ENCODE data around the gene HAUS8. TPM values are rescaled to one million over a fixed set of nuclear protein-coding genes. Genes with fewer than 3 reads are reported as not detected.
"Not testable (repeated sequence)": the region's sequence is repeated elsewhere in the genome, so short reads cannot be mapped to it uniquely, and the experiment has no call there.

The HAUS8 gene
- polyA plus RNA-seq, 1 donor, result 9.4 TPM

DNA sequence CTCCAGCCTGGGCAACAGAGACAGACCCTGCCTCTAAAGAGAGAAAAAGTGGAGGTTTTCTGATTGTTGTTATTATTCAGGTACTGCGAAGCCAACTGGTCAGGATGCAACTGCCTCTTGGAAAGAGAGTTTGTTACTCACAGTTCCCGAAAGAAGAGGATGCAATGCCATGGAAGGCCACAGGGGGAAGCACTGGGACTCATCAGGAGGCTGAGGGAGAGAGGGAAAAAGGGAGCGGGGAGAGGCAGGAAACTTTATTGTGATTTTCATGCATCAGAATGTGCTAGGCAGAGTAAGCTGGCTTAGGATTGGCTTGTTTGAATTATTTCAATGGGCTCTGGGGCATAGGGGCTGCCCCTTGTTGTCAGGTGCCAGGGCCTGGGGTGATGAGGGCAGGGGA lies 27.9 kb upstream of the HAUS8 start:
- DNase-seq, result no peak
- Histone ChIP-seq H3K4me1 (ENCODE audit: control insufficient read depth, insufficient read depth, low read length) (peaks cover 4% of the 10 kb centered on the region), H3K4me3 (ENCODE audit: low read length) (no peak overlapping the region), H3K9me3 (ENCODE audit: control insufficient read depth, low read depth, low read length) (peaks cover 11% of the 10 kb centered on the region), H3K36me3 (ENCODE audit: control insufficient read depth, insufficient read depth, low read length) (peaks cover 35% of the 10 kb centered on the region), H3K27ac (ENCODE audit: low read length) (no peak overlapping the region), H3K27me3 (ENCODE audit: control insufficient read depth, insufficient read depth, low read length) (no peaks in the 10 kb centered on the region)
- no CpG with 5 or more reads among the region's 3 CpGs for WGBS (ENCODE audit: insufficient coverage, low lambda C conversion rate)

- Histone ChIP-seq H3K9me3 (ENCODE audit: control insufficient read depth, low read depth, low read length) (peaks cover 11% of the 10 kb centered on the region), H3K36me3 (ENCODE audit: control insufficient read depth, insufficient read depth, low read length) (peaks cover 35% of the 10 kb centered on the region), H3K4me3 (ENCODE audit: low read length) (no peak overlapping the region), H3K27me3 (ENCODE audit: control insufficient read depth, insufficient read depth, low read length) (no peaks in the 10 kb centered on the region), H3K27ac (ENCODE audit: low read length) (no peak overlapping the region), H3K4me1 (ENCODE audit: control insufficient read depth, insufficient read depth, low read length) (no peaks in the 10 kb centered on the region)
- 100% methylated on average over 2 of the region's 59 CpGs for WGBS (ENCODE audit: insufficient coverage, low lambda C conversion rate)
- no peak for DNase-seq
These were observed 26.7 kb upstream of the HAUS8 start for GRCh38 chr19:17101686-17102628.

DNA sequence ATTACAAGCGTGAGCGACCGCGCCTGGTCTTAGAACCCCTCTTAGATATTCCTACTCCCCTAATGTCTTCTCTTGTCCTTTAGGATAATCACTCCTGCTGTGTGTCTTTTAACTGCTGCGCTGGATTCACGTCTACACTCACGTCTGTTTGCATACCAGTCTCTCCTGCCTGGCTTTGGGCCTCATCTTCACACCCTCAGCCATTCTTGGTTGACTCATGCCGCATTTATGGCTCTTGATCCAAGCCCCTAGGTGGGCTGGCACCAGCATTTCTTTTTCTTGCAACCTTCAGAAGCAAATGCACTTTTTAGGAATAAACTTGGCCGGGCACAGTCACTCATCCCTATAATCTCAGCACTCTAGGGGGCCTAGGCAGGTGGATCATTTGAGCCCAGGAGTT lies 23.1 kb upstream of the HAUS8 start:
- H3K4me3 ChIP-seq (ENCODE audit: low read length), result no peak overlapping the region
- DNase-seq, result no peak
- H3K27ac ChIP-seq (ENCODE audit: low read length), result no peak overlapping the region
- peaks cover 18% of the 10 kb centered on the region for H3K36me3 ChIP-seq (ENCODE audit: control insufficient read depth, insufficient read depth, low read length)
- no peaks in the 10 kb centered on the region for H3K4me1 ChIP-seq (ENCODE audit: control insufficient read depth, insufficient read depth, low read length)
- H3K27me3 ChIP-seq (ENCODE audit: control insufficient read depth, insufficient read depth, low read length), result no peaks in the 10 kb centered on the region
- 100% methylated on average over 1 of the region's 9 CpGs for WGBS (ENCODE audit: insufficient coverage, low lambda C conversion rate)
- peaks cover 11% of the 10 kb centered on the region for H3K9me3 ChIP-seq (ENCODE audit: control insufficient read depth, low read depth, low read length)

DNA sequence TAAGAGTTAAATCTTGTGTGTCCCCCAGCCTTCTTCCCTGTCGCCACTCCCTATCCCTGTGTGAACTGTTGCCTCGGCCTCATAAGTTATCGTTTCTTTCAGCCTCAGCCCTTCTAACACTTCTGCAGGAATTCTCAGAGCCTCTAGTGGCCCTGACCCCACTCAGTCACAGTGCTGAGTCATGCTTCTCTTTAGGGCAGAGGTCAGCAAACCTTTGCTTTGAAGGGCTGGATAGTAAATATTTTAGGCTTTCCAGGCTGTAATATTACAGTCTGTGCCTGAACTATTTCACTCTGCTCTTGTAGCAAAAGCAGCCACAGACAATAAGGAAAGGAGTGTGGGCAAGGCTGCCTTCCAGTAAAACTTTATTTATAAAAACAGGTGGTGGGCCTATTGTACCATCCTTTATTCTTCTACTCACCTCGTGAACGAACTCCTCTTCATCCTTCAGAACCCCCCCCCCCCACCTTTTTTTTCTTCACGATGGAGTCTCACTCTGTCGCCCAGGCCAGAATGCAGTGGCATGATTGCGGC lies 22.4 kb upstream of the HAUS8 start:
- H3K9me3 ChIP-seq (ENCODE audit: control insufficient read depth, low read depth, low read length), result peaks cover 7% of the 10 kb centered on the region
- no peaks in the 10 kb centered on the region for H3K4me1 ChIP-seq (ENCODE audit: control insufficient read depth, insufficient read depth, low read length)
- 66% methylated on average over 7 of the region's 8 CpGs for WGBS (ENCODE audit: insufficient coverage, low lambda C conversion rate)
- no peaks in the 10 kb centered on the region for H3K27me3 ChIP-seq (ENCODE audit: control insufficient read depth, insufficient read depth, low read length)
- H3K36me3 ChIP-seq (ENCODE audit: control insufficient read depth, insufficient read depth, low read length), result peaks cover 11% of the 10 kb centered on the region
- peak in 1 of 2 donors; percentile 30 for DNase-seq
- H3K27ac ChIP-seq (ENCODE audit: low read length), result no peak overlapping the region
- H3K4me3 ChIP-seq (ENCODE audit: low read length), result no peak overlapping the region

DNA sequence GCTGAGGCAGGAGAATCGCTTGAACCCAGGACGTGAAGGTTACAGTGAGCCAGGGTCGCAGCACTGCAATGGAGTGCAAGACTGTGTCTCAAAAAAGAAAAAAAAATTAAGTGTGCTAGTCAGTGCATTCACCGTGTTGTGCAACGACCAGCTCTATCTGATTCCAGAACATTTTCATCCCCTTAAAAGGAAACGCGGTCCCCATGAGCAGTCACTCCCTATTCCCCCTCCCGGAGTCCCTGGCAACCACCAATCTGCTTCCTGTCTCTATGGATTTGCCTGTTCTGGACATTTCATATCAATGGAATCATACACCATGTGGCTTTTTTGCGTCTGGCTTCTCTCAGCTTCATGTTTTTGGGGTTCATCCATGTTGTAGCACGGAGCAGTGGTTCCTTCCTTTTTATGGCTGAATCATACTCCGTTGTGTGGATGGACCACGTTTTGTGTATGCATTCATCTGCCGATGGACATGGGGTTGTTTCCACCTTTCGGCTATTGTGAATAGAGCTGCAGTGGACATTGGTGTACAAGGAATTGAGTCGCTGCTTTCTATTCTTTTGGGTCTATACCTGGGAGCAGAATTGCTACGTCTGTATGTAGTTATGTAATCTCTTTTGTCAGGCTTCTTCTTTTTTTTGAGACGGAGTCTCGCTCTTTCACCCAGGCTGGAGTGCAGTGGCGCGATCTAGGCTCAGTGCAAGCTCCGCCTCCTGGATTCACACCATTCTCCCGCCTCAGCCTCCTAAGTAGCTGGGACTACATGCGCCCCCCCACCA lies 20.1 kb upstream of the HAUS8 start:
- 100% methylated on average over 2 of the region's 23 CpGs for WGBS (ENCODE audit: insufficient coverage, low lambda C conversion rate)
- DNase-seq, result no peak
- H3K27me3 ChIP-seq (ENCODE audit: control insufficient read depth, insufficient read depth, low read length), result no peaks in the 10 kb centered on the region
- no peak overlapping the region for H3K27ac ChIP-seq (ENCODE audit: low read length)
- H3K4me1 ChIP-seq (ENCODE audit: control insufficient read depth, insufficient read depth, low read length), result no peaks in the 10 kb centered on the region
- no peak overlapping the region for H3K4me3 ChIP-seq (ENCODE audit: low read length)
- H3K9me3 ChIP-seq (ENCODE audit: control insufficient read depth, low read depth, low read length), result no peaks in the 10 kb centered on the region
- H3K36me3 ChIP-seq (ENCODE audit: control insufficient read depth, insufficient read depth, low read length), result peaks cover 3% of the 10 kb centered on the region

DNA sequence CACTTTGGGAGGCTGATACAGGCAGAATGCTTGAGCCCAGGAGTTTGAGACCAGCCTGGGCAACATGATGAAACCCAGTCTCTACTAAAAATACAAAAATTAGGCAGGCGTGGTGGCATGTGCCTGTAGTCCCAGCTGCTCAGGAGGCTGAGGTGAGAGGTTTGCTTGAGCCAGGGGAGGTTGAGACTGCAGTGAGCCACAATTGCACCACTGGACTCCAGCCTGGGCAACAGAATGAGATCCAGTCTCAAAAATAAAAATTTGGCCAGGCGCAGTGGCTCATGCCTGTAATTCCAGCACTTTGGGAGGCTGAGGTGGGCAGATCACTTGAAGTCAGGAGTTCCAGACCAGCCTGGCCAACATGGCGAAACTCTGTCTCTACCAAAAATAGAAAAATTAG lies 19.4 kb upstream of the HAUS8 start:
- not testable (repeated sequence) for DNase-seq; H3K9me3 ChIP-seq (ENCODE audit: control insufficient read depth, low read depth, low read length); H3K36me3 ChIP-seq (ENCODE audit: control insufficient read depth, insufficient read depth, low read length); H3K27ac ChIP-seq (ENCODE audit: low read length); H3K27me3 ChIP-seq (ENCODE audit: control insufficient read depth, insufficient read depth, low read length); H3K4me1 ChIP-seq (ENCODE audit: control insufficient read depth, insufficient read depth, low read length); H3K4me3 ChIP-seq (ENCODE audit: low read length)
- WGBS (ENCODE audit: insufficient coverage, low lambda C conversion rate), result no CpG with 5 or more reads among the region's 3 CpGs

DNA sequence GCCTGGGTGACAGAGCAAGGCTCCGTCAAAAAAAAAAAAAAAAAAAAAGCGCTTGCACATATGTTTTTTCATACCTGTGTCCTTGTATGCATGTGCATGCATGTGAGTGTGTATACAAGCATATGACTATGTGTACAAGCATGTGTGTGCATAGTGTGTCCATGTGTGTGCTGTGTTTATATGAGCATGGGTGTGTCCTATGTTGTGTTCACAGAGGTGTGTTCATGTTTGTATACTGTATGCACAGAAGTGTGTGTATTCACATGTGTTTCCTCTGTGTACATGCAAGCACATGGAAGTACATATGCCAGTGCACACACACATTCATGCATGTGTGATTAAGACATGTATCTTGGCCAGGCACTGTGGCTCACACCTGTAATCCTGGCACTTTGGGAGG lies 17.4 kb upstream of the HAUS8 start:
- no peak overlapping the region for H3K4me3 ChIP-seq (ENCODE audit: low read length)
- peaks cover 3% of the 10 kb centered on the region for H3K36me3 ChIP-seq (ENCODE audit: control insufficient read depth, insufficient read depth, low read length)
- no peak for DNase-seq
- no peaks in the 10 kb centered on the region for H3K9me3 ChIP-seq (ENCODE audit: control insufficient read depth, low read depth, low read length)
- no peaks in the 10 kb centered on the region for H3K27me3 ChIP-seq (ENCODE audit: control insufficient read depth, insufficient read depth, low read length)
- no peaks in the 10 kb centered on the region for H3K4me1 ChIP-seq (ENCODE audit: control insufficient read depth, insufficient read depth, low read length)
- WGBS (ENCODE audit: insufficient coverage, low lambda C conversion rate), result no CpG with 5 or more reads among the region's 2 CpGs
- no peak overlapping the region for H3K27ac ChIP-seq (ENCODE audit: low read length)

DNA sequence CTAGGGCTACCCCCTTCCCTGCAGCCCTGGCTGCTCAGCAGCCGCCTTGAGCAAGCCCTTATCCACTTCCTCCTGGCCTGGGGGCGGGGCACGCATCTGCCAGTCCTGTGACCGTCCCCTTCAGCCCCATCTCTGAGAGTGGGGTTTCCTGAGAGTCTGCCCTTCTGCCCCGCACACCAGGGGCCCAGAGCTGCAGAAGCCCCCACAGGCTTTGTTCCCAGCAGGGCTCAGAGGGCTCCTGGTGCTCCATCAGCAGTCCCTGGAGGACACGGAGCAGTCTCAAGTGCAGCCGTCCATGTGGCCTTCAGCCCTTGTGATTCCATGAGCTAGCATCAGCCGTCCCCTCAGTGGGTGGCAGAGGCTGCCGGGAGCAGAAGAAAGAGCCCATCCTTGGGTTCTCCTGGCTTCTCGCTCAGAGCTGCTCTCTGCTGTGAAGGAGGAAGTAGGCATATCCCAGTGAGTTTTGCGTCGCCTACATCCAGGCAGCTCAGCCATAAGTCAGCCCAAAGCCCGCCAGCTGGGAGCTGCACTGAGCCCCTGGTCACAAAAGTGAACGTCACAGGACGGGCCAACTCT lies 16.6 kb upstream of the HAUS8 start:
- Histone ChIP-seq H3K4me3 (ENCODE audit: low read length) (no peak overlapping the region), H3K36me3 (ENCODE audit: control insufficient read depth, insufficient read depth, low read length) (peaks cover 7% of the 10 kb centered on the region), H3K4me1 (ENCODE audit: control insufficient read depth, insufficient read depth, low read length) (no peaks in the 10 kb centered on the region), H3K9me3 (ENCODE audit: control insufficient read depth, low read depth, low read length) (no peaks in the 10 kb centered on the region), H3K27me3 (ENCODE audit: control insufficient read depth, insufficient read depth, low read length) (no peaks in the 10 kb centered on the region), H3K27ac (ENCODE audit: low read length) (no peak overlapping the region)
- no peak for DNase-seq
- no CpG with 5 or more reads among the region's 15 CpGs for WGBS (ENCODE audit: insufficient coverage, low lambda C conversion rate)

GRCh38 chr19:17090583-17090982 lies 15.3 kb upstream of the HAUS8 start:
- WGBS (ENCODE audit: insufficient coverage, low lambda C conversion rate), result no CpG with 5 or more reads among the region's 9 CpGs
- Histone ChIP-seq H3K27ac (ENCODE audit: low read length) (peak overlapping the region; percentile 53), H3K4me3 (ENCODE audit: low read length) (no peak overlapping the region), H3K27me3 (ENCODE audit: control insufficient read depth, insufficient read depth, low read length) (no peaks in the 10 kb centered on the region), H3K36me3 (ENCODE audit: control insufficient read depth, insufficient read depth, low read length) (peaks cover 7% of the 10 kb centered on the region), H3K4me1 (ENCODE audit: control insufficient read depth, insufficient read depth, low read length) (no peaks in the 10 kb centered on the region), H3K9me3 (ENCODE audit: control insufficient read depth, low read depth, low read length) (no peaks in the 10 kb centered on the region)
- DNase-seq, result no peak

GRCh38 chr19:17088552-17088951 lies 13.3 kb upstream of the HAUS8 start:
- DNase-seq, result no peak
- no peaks in the 10 kb centered on the region for H3K9me3 ChIP-seq (ENCODE audit: control insufficient read depth, low read depth, low read length)
- WGBS (ENCODE audit: insufficient coverage, low lambda C conversion rate), result no CpG with 5 or more reads among the region's 5 CpGs
- no peaks in the 10 kb centered on the region for H3K4me1 ChIP-seq (ENCODE audit: control insufficient read depth, insufficient read depth, low read length)
- no peaks in the 10 kb centered on the region for H3K27me3 ChIP-seq (ENCODE audit: control insufficient read depth, insufficient read depth, low read length)
- peak overlapping the region; percentile 80 for H3K27ac ChIP-seq (ENCODE audit: low read length)
- H3K36me3 ChIP-seq (ENCODE audit: control insufficient read depth, insufficient read depth, low read length), result peaks cover 7% of the 10 kb centered on the region
- H3K4me3 ChIP-seq (ENCODE audit: low read length), result no peak overlapping the region
